Gastrocnemius medialis (tissue), 4 donors: Measurements from ENCODE around the gene HERC4.

Experiments used
- POLR2A ChIP-seq, 2 donors: fragments of 450-650 bp; IDR thresholded peaks; one replicate each; pipeline ENCODE4 v1.6.1; 2017; ENCODE audit warnings: antibody characterized with exemption in 2 of 2, mild to moderate bottlenecking in 2 of 2, moderate library complexity in 2 of 2
- TF ChIP-seq, protein P1 (sequence below), 5 experiments: fragments of 450-650 bp in 3 of 5; fragments of 200-600 bp in 2 of 5; sonication (generic) in 2 of 5; IDR thresholded peaks in 4 of 5; conservative IDR thresholded peaks in 1 of 5; 1 replicate in 4 of 5; 2 replicates in 1 of 5; pipeline ENCODE4 v1.5.1; 2016 to 2019; ENCODE audit warnings: antibody characterized with exemption in 5 of 5, mild to moderate bottlenecking in 3 of 5, moderate library complexity in 3 of 5

DNA sequence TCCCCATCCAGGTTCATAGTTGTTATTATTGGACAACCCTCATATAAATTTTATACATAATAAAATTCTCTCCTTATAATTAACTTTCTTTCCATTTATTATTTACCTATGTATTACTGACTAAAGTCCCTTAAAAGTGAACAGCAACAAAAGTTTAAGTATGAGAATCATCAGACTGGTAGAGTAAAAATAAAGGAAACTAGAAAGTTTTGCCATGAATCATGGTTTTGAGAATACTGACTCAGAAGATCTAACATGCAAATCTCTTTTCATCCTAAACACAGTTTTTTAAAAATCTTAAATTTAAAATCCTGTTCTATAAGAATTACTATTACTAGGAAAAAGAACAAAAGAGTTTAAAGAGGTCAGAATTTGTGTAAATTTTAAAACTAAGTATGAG lies 32.1 kb downstream of the HERC4 start:
- TF ChIP-seq, protein P1, sequence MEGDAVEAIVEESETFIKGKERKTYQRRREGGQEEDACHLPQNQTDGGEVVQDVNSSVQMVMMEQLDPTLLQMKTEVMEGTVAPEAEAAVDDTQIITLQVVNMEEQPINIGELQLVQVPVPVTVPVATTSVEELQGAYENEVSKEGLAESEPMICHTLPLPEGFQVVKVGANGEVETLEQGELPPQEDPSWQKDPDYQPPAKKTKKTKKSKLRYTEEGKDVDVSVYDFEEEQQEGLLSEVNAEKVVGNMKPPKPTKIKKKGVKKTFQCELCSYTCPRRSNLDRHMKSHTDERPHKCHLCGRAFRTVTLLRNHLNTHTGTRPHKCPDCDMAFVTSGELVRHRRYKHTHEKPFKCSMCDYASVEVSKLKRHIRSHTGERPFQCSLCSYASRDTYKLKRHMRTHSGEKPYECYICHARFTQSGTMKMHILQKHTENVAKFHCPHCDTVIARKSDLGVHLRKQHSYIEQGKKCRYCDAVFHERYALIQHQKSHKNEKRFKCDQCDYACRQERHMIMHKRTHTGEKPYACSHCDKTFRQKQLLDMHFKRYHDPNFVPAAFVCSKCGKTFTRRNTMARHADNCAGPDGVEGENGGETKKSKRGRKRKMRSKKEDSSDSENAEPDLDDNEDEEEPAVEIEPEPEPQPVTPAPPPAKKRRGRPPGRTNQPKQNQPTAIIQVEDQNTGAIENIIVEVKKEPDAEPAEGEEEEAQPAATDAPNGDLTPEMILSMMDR (IDR thresholded peaks at IDR 0.05 in 4 of 5, conservative IDR thresholded peaks at IDR 0.05 in 1 of 5), result no peak
- no peak for TF ChIP-seq POLR2A (IDR thresholded peaks at IDR 0.05)
